Esophagus squamous epithelium (tissue), 5 donors: ENCODE results near the gene ADGRD1. TPM values are rescaled to one million over a fixed set of nuclear protein-coding genes. Genes with fewer than 3 reads are reported as not detected.

ENCODE experiments used
- DNase-seq: peaks from one replicate; lab custom pipeline; 2025; lab: John Stamatoyannopoulos, UW
- H3K27ac ChIP-seq, 4 donors: fragments of 200-600 bp; sonication (generic); one replicate each; pipeline ENCODE4 v1.5.1; 2016 to 2019; ENCODE audit warnings: mild to moderate bottlenecking in 1 of 4
- H3K27me3 ChIP-seq, 4 donors: fragments of 200-600 bp; sonication (generic); 1 replicate in 3 of 4; 2 replicates in 1 of 4; pipeline versions ENCODE4 v1.5.1 to v1.6.0; 2017 to 2021; ENCODE audit warnings: antibody characterized with exemption in 1 of 4
- H3K36me3 ChIP-seq, 3 donors: fragments of 200-600 bp; sonication (generic); one replicate each; pipeline ENCODE4 v1.5.1; 2016 to 2019
- H3K4me1 ChIP-seq, 3 donors: fragments of 200-600 bp; sonication (generic); one replicate each; pipeline ENCODE4 v1.5.1; 2017 to 2019
- H3K4me3 ChIP-seq, 4 donors: fragments of 200-600 bp; sonication (generic); 1 replicate in 3 of 4; 2 replicates in 1 of 4; pipeline ENCODE4 v1.5.1; 2016 to 2019; ENCODE audit warnings: mild to moderate bottlenecking in 2 of 4, moderate library complexity in 1 of 4
- H3K9me3 ChIP-seq, 3 donors: fragments of 200-600 bp; sonication (generic); one replicate each; pipeline ENCODE4 v1.5.1; 2016 to 2019
- CTCF ChIP-seq, 6 experiments: fragments of 450-650 bp in 4 of 6; fragments of 200-600 bp in 2 of 6; sonication (generic) in 2 of 6; IDR thresholded peaks; one replicate each; pipeline ENCODE4 v1.5.1; 2016 to 2019; ENCODE audit warnings: antibody characterized with exemption in 6 of 6, mild to moderate bottlenecking in 4 of 6, moderate library complexity in 4 of 6
- POLR2A ChIP-seq, 4 donors: fragments of 450-650 bp; IDR thresholded peaks; one replicate each; pipeline ENCODE4 v1.6.1; 2017; ENCODE audit warnings: antibody characterized with exemption in 4 of 4, mild to moderate bottlenecking in 4 of 4, moderate library complexity in 3 of 4
- WGBS, 2 donors: methylation state at CpG; one replicate each; pipeline ENCODE4 v1.1.5; 2018; 5-methylcytosine and 5-hydroxymethylcytosine counted together
- intact Hi-C: fragments of 100-400 bp; cut with DNase I; formaldehyde crosslinking; loops from one replicate; pipeline ENCODE4 v1.15.0; 2022
- total RNA-seq, 4 donors: library from RNA; depleted of rRNA; stranded (reverse); fragments of >200 nt; gene quantifications; one replicate each; pipeline ENCODE4 v1.1.0, GENCODE V29; 2016
- donor health status: DM: yes; HTN: yes; CAD: no.

Gene ADGRD1
- total RNA-seq, 4 donors from 2014 or later: 2.2 to 28.2 (median 8.8) TPM

- Histone ChIP-seq H3K36me3 (no peaks in the 10 kb centered on the region), H3K27ac (no peak overlapping the region), H3K4me1 (peaks cover 4 to 10% (median 5%) of the 10 kb centered on the region in 3 donors), H3K27me3 (peaks cover 0 to 25% (median 0%) of the 10 kb centered on the region in 4 donors), H3K4me3 (no peak overlapping the region), H3K9me3 (no peaks in the 10 kb centered on the region)
- no peak for TF ChIP-seq CTCF (IDR thresholded peaks at IDR 0.05)
- TF ChIP-seq POLR2A (IDR thresholded peaks at IDR 0.05): no peak
- no peak for DNase-seq
- 57 to 68% methylated on average over 9 to 17 of the region's 31 CpGs for WGBS, 2 donors
- intact Hi-C loops: no loop called here
These were observed 143.8 kb downstream of the ADGRD1 start for GRCh38 chr12:131097202-131098177.

- H3K4me1 ChIP-seq: peaks cover 1 to 5% (median 2%) of the 10 kb centered on the region in 3 donors
- H3K27me3 ChIP-seq: peaks cover 0 to 32% (median 0%) of the 10 kb centered on the region in 4 donors
- no peak overlapping the region for H3K4me3 ChIP-seq
- WGBS, 2 donors: 70 to 83% methylated on average over 12 to 14 of the region's 19 CpGs
- no peaks in the 10 kb centered on the region for H3K36me3 ChIP-seq
- DNase-seq: no peak
- TF ChIP-seq CTCF (IDR thresholded peaks at IDR 0.05) (no peak), POLR2A (IDR thresholded peaks at IDR 0.05) (no peak)
- intact Hi-C loops: no loop called here
- H3K9me3 ChIP-seq: no peaks in the 10 kb centered on the region
- no peak overlapping the region for H3K27ac ChIP-seq
These were observed 144.7 kb downstream of the ADGRD1 start for GRCh38 chr12:131098178-131098981.

GRCh38 chr12:131100031-131100674, 146.4 kb downstream of the ADGRD1 start:
- DNase-seq: no peak
- peaks cover 0 to 24% (median 0%) of the 10 kb centered on the region in 4 donors for H3K27me3 ChIP-seq
- TF ChIP-seq CTCF (IDR thresholded peaks at IDR 0.05): no peak
- intact Hi-C loops: loop anchor here (10.0 kb wide), 1 partner anchor 725 kb away; the partner anchor contains the start of gene MMP17
- H3K4me1 ChIP-seq: peaks cover 3 to 16% (median 7%) of the 10 kb centered on the region in 3 donors
- 81 to 86% methylated on average over 5 of the region's 5 CpGs for WGBS, 2 donors
- H3K27ac ChIP-seq: no peak overlapping the region
- H3K4me3 ChIP-seq: no peak overlapping the region
- H3K9me3 ChIP-seq: no peaks in the 10 kb centered on the region
- no peaks in the 10 kb centered on the region for H3K36me3 ChIP-seq

GRCh38 chr12:131101006-131101405, 147.3 kb downstream of the ADGRD1 start:
- no peak overlapping the region for H3K4me3 ChIP-seq
- WGBS, 2 donors: 71% methylated on average over 1 to 3 of the region's 4 CpGs
- H3K4me1 ChIP-seq: peaks cover 3 to 19% (median 7%) of the 10 kb centered on the region in 3 donors
- TF ChIP-seq POLR2A (IDR thresholded peaks at IDR 0.05) (no peak), CTCF (IDR thresholded peaks at IDR 0.05) (no peak)
- H3K9me3 ChIP-seq: no peaks in the 10 kb centered on the region
- peaks cover 0 to 25% (median 0%) of the 10 kb centered on the region in 4 donors for H3K27me3 ChIP-seq
- no peak overlapping the region for H3K27ac ChIP-seq
- DNase-seq: no peak
- no peaks in the 10 kb centered on the region for H3K36me3 ChIP-seq
- intact Hi-C loops: loop anchor here (10.0 kb wide), 1 partner anchor 724 kb away; the partner anchor contains the start of gene MMP17
